HG03135 (cell line): Measurements from ENCODE around the gene CCDC6.
A peak's percentile ranks its signal among the peaks of the same experiment; 100 is the strongest.
"Not testable (repeated sequence)": the region's sequence is repeated elsewhere in the genome, so short reads cannot be mapped to it uniquely, and the experiment has no call there.

ENCODE experiments used
- ATAC-seq: cut with Tn5 transposase; IDR thresholded peaks from one replicate; pipeline ENCODE4 v1.9.1; 2021; ENCODE audit warnings: mild to moderate bottlenecking, moderate library complexity; ENCODE audit not compliant: unreplicated experiment

CCDC6 gene

GRCh38 chr10:59906417-59907202 lies at the start of gene CCDC6:
CCDC6 (minus strand) TSS chr10:59906556; CDS start chr10:59906424, 132 bp downstream.
- peak; percentile 87 for ATAC-seq

- no peak for ATAC-seq
Observed at GRCh38 chr10:59954296-59954695, 47.9 kb upstream of the CCDC6 start.

DNA sequence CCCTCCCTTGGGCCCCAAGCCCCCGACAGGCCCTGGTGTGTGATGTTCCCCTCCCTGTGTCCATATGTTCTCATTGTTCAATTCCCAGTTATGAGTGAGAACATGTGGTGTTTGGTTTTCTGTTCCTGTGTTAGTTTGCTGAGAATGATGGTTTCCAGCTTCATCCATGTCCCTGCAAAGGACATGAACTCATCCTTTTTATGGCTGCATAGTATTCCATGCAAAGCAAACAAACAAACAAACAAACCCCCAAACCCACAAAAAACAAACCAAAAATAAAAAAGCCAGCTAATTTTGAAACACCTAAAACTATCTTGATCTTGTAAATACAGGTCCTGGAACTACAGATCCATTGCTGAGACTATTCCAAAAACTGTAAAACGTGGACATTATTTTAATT lies 47.4 kb upstream of the CCDC6 start:
- ATAC-seq, result not testable (repeated sequence)

- ATAC-seq, result no peak
Observed at GRCh38 chr10:59950105-59950504, 43.7 kb upstream of the CCDC6 start.

DNA sequence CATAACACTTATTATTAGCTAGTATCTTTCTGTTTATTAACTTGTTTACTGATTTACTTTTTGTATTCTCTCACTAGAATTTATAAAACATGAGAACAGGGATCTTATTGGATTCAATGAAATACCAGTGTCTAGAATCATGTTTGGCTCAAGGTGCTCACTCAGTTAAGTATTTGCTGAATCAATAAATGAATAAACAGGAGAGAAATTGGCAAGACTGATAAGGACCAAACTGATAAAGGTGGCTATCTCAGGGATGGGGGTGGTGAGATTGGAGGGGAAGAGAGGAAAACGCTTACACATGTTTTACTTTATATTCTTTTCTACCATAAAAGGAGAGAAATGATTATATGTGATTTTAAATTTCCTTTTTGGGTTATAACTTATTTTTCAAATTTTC lies 43.3 kb upstream of the CCDC6 start:
- ATAC-seq, result no peak

DNA sequence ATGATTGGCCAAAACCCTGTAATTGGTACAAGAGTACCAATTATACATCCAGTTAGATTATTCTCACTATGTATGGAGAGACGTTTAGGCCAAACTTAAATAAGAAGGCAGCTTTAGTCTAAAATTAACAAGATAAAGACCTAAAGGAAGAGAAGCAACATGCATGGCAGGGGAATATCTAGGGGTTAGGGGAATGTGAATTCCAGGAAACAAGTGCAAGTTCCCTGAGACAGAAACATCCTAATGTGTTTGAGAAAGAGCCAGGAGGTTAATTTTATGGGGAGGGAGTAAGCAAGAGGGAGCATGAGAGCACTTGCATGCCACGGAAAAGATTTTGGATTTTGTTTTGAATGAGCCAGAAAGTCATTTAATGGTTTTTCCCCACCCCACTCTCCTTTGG lies 39.6 kb upstream of the CCDC6 start:
- no peak for ATAC-seq

- ATAC-seq, result no peak
Observed at GRCh38 chr10:59945590-59945989, 39.2 kb upstream of the CCDC6 start.

- no peak for ATAC-seq
Observed at GRCh38 chr10:59944339-59944935, 38.1 kb upstream of the CCDC6 start.

GRCh38 chr10:59942556-59942955 lies 36.2 kb upstream of the CCDC6 start:
- no peak for ATAC-seq

GRCh38 chr10:59937720-59938119 lies 31.4 kb upstream of the CCDC6 start:
- ATAC-seq, result no peak

DNA sequence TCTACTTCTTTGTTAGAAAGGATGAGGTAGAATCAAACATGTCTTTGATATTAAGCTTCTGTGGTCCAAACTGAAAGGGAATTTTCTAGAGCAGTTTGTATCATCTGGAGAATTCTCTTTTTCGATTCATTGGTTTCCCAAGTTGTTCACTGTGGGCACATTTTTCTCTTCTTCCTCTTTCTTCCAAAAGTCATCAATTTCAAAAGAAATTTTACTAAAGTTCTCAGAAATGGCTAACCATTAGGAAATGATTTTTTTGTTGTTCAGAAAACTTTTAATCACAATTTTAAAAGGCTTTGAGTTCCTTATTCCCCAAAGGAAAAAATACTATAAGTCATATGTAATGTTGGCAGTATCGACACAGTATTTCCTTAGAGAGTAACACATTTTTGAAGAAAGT lies 28.3 kb upstream of the CCDC6 start:
- no peak for ATAC-seq

GRCh38 chr10:59930788-59931521 lies 24.6 kb upstream of the CCDC6 start:
- not testable (repeated sequence) for ATAC-seq

DNA sequence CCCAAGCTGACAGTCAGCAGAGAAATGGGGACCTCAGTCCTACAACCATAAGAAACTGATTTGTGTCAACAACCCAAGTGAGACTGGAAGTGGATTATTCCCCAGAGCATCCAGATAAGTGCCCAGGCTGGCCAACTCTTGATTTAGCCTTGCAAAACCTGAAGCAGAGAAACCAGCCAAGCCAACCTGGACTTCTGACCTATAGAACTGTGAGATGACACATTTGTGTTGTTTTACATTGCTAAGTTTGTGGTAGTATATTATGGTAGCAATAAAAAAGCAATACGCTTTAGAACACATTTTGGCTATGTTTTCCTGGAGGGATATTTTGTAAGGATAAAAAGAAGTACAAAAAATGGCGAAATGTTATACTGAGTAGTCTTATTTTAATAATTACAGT lies 19.7 kb upstream of the CCDC6 start:
- ATAC-seq, result no peak

- no peak for ATAC-seq
Observed at GRCh38 chr10:59922907-59923306, 16.6 kb upstream of the CCDC6 start.

DNA sequence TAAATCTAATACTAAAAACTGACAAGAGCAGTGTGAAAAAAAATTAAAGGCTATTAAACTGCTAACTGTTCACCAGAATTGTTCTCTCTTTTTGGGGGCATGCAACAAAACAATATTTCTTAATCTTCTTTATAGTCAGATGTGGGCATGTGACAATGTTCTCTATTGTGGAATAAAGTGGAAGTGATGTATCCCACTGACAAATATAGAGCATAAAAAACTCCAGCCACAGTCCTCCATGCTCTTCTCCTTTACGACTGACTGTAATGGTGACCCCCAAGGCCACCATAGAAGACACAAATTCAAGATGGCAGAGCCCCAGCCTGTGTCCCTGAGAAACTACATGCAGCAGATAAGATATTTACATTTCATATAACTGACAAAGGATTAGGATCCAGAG lies 11.6 kb upstream of the CCDC6 start:
- no peak for ATAC-seq

- ATAC-seq, result no peak
Observed at GRCh38 chr10:59913547-59914237, 7.3 kb upstream of the CCDC6 start.

DNA sequence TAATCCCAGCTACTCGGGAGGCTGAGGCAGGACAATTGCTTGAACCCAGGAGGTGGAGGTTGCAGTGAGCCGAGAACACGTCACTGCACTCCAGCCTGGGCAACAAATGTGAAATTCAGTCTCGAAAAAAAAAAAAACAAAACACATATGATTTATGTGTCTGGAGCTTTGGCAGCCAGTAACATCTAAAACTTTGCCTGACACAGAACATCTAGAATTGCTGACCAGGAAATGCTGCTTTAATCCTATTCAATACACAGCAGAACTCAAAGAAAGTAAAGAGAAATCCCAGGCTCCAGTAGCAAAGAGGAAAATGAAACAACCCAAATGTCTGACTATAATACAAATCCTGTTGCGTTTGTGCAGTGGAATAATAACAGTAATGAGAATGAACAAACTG lies 4.5 kb upstream of the CCDC6 start:
- no peak for ATAC-seq

GRCh38 chr10:59909815-59910214 lies 3.5 kb upstream of the CCDC6 start:
- no peak for ATAC-seq

GRCh38 chr10:59908808-59909143 lies 2.4 kb upstream of the CCDC6 start:
- ATAC-seq, result no peak

- ATAC-seq, result no peak
Observed at GRCh38 chr10:59907918-59908807, 1.8 kb upstream of the CCDC6 start.

- no peak for ATAC-seq
Observed at GRCh38 chr10:59907537-59907917, 1.2 kb upstream of the CCDC6 start.
